Measurements from ENCODE around the gene EIF1B.

- TF ChIP-seq CTCF (IDR thresholded peaks at IDR 0.05; ENCODE audit: low read depth, low read length) (no peak), EZH2phosphoT487 (IDR thresholded peaks at IDR 0.05; ENCODE audit: low read depth) (no peak)
These were observed 30.7 kb upstream of the EIF1B start for GRCh38 chr3:40278791-40279190.
